SW 1271 (cell line): ENCODE measurements around the gene NT5C1B.

Experiments used
- DNase-seq, 2 experiments: peaks; one replicate each; lab custom pipeline; 2025; lab: John Stamatoyannopoulos, UW

NT5C1B gene

DNA sequence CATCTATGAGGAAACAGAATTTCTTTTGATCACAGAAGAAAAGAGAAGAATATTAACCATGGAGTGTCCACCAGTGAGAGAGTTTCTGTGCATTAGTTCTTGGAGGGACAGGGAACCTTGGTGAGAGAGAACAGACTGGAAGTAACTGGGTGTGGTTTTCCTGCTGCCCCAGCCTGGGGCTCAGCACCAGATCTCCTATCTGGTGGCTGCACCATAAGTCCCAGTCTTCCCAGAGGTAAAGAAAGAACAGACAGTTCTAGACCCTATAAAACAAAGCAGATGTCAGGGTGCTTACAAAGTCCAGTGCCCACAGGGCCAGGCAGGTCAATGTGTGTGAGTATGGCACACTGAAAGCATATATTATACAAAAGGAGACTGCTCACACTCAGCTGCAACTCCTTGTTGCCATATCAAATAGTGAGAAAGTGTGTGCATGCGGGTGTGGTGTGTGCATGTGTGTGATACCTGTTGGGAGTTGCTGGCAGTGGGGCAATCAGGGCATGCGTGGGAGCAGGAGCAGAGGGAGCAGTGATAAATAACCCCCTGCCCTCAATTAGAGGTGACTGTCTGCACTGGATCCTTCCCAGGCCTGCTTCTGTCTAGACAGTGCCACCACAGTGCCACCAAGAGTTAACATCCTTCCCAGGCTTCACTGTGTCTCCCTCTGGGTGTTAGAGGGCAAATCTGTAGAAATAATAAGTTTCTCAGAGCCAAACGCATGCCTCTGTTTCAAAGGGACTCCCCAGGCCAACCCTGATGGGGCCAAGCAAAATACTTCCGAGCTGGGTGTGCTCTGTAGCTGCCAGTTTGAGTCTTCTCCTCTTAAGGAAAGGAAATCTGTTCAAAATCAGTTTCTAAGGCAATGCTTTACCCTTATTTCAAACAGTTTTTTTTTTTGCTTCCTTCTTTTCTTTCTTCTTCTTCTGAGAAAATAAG, 74.6 kb downstream of the NT5C1B start:
- DNase-seq: no peak
